GM12878 (cell line): ENCODE measurements around the gene MUL1. TPM values are rescaled to one million over a fixed set of nuclear protein-coding genes. Genes with fewer than 3 reads are reported as not detected.

Source experiments
- ATAC-seq: fragments of 200-7000 bp; cut with Tn5 transposase; 3 replicates; pipeline ENCODE4 v1.9.1; 2020; ENCODE audit warnings: mild to moderate bottlenecking, moderate library complexity
- BruUV-seq: library from RNA; stranded (reverse); fragments of 400-500 nt; replicated peaks from 2 replicates; lab custom pipeline; 2021; lab: Mats Ljungman, UMichigan
- CTCF ChIA-PET: fragments of 300-600 bp; sonication (Branson Sonifier 250); formaldehyde crosslinking; extraction: SDS; loops from one replicate; lab custom pipeline; 2021; ENCODE audit warnings: inconsistent platforms; lab: Yijun Ruan, JAX
- POLR2A ChIA-PET: fragments of 350-600 bp; formaldehyde crosslinking; extraction: SDS; loops from one replicate; lab custom pipeline; 2021; ENCODE audit warnings: inconsistent platforms; lab: Charles Lee
- RAD21 ChIA-PET: fragments of 300-600 bp; sonication (Branson Sonifier 250); formaldehyde crosslinking; loops from one replicate; lab custom pipeline; 2023; ENCODE audit warnings: antibody characterized with exemption; ENCODE audit not compliant: unreplicated experiment; lab: Charles Lee
- SMC1A ChIA-PET: fragments of 300-600 bp; sonication (Branson Sonifier 250); formaldehyde crosslinking; loops from one replicate; lab custom pipeline; 2023; ENCODE audit not compliant: unreplicated experiment, uncharacterized antibody; lab: Charles Lee
- DNase-seq: peaks from one replicate; pipeline ENCODE4 v3.0.0-alpha.2; 2011; ENCODE audit warnings: low read depth, low spot score
- FAIRE-seq: peaks from 3 replicates; lab custom pipeline; 2011; peaks lifted over from hg19 to GRCh38; lab: Jason Lieb, UNC
- H2AFZ ChIP-seq: 2 replicates; pipeline ENCODE4 v1.6.0; 2011; ENCODE audit warnings: low read depth, low read length, control low read depth; ENCODE audit not compliant: control insufficient read depth
- H3K27ac ChIP-seq: 2 replicates; pipeline ENCODE4 v1.5.1; 2011; ENCODE audit warnings: control low read depth; ENCODE audit not compliant: control insufficient read depth, insufficient read depth
- H3K27me3 ChIP-seq, 2 experiments: replicated peaks in 1 of 2; 2 replicates each; pipeline versions ENCODE4 v1.6.0 to v1.6.1; 2011; ENCODE audit warnings: low read length in 1 of 2; ENCODE audit not compliant: control insufficient read depth in 2 of 2, insufficient read depth in 2 of 2
- H3K36me3 ChIP-seq, 2 experiments: 2 replicates each; pipeline ENCODE4 v1.5.1; 2011; ENCODE audit warnings: low read length in 1 of 2; ENCODE audit not compliant: control insufficient read depth in 2 of 2, insufficient read depth in 2 of 2
- H3K4me1 ChIP-seq: 2 replicates; pipeline ENCODE4 v1.6.1; 2011; ENCODE audit warnings: mild to moderate bottlenecking, low read length, moderate library complexity, mixed read lengths; ENCODE audit not compliant: control insufficient read depth, insufficient read depth
- H3K4me2 ChIP-seq: 2 replicates; pipeline ENCODE4 v1.6.0; 2011; ENCODE audit warnings: control low read depth; ENCODE audit not compliant: control insufficient read depth, insufficient read depth
- H3K4me3 ChIP-seq: fragments of 200-600 bp; sonication (generic); 2 replicates; pipeline ENCODE4 v1.5.1; 2016
- H3K79me2 ChIP-seq: 2 replicates; pipeline ENCODE4 v1.6.0; 2011; ENCODE audit warnings: low read length; ENCODE audit not compliant: control insufficient read depth, insufficient read depth
- H3K9ac ChIP-seq: 2 replicates; pipeline ENCODE4 v1.8.0; 2011; ENCODE audit warnings: low read length, control low read depth, mixed read lengths; ENCODE audit not compliant: control insufficient read depth, insufficient read depth
- H3K9me3 ChIP-seq: replicated peaks from 3 replicates; pipeline ENCODE4 v1.5.1; 2011; ENCODE audit warnings: mild to moderate bottlenecking, low read length; ENCODE audit not compliant: control insufficient read depth, insufficient read depth
- H4K20me1 ChIP-seq: 2 replicates; pipeline ENCODE4 v1.6.0; 2011; ENCODE audit not compliant: control insufficient read depth, insufficient read depth
- SRF ChIP-seq, 2 experiments: IDR thresholded peaks; 2 replicates each; pipeline ENCODE4 v1.6.1; 2011; ENCODE audit warnings: low read depth in 2 of 2, low read length in 2 of 2, mild to moderate bottlenecking in 1 of 2, moderate library complexity in 1 of 2
- STAT3 ChIP-seq: IDR thresholded peaks from 2 replicates; pipeline ENCODE4 v1.6.1; 2011; ENCODE audit warnings: low read depth, low read length, improper control_type of control experiment
- TARDBP ChIP-seq: IDR thresholded peaks from 2 replicates; pipeline ENCODE4 v1.6.1; 2016; ENCODE audit warnings: borderline replicate concordance
- TBL1XR1 ChIP-seq: IDR thresholded peaks from 2 replicates; pipeline ENCODE4 v1.6.1; 2012; ENCODE audit warnings: low read depth, low read length, improper control_type of control experiment
- WRNIP1 ChIP-seq: IDR thresholded peaks from 2 replicates; pipeline ENCODE4 v1.6.1; 2011; ENCODE audit warnings: low read depth, low read length, improper control_type of control experiment, borderline replicate concordance
- WGBS: methylation state at CpG from one replicate; pipeline ENCODE4 v1.1.6; 2016; ENCODE audit warnings: low lambda C conversion rate; ENCODE audit not compliant: insufficient replicate concordance, insufficient coverage; ENCODE audit errors: missing lambda C conversion rate; 5-methylcytosine and 5-hydroxymethylcytosine counted together
- in situ Hi-C: fragments of 300-500 bp; cut with MboI; formaldehyde crosslinking; loops from 9 replicates; pipeline ENCODE4 v1.14.3; 2018; ENCODE audit warnings: mixed read lengths
- intact Hi-C: fragments of 100-400 bp; cut with micrococcal nuclease; formaldehyde crosslinking; loops from one replicate; pipeline ENCODE4 v1.14.2; 2022; ENCODE audit not compliant: unreplicated experiment
- polyA plus RNA-seq, 11 experiments: library from polyadenylated mRNA; depleted of rRNA in 4 of 11; unstranded in 6 of 11; stranded (reverse) in 5 of 11; fragments of >200 nt; fragmentation: Nextera tagmentation in 4 of 11; fragmentation: Illumina TruSeq in 1 of 11; extraction: Ambion mirVana in 4 of 11; extraction: Trizol in 1 of 11; gene quantifications; 1 replicate in 1 of 11; 2 replicates in 10 of 11; pipeline versions ENCODE4 v1.2.1 to v1.2.3, GENCODE V29; 2011 to 2016; ENCODE audit warnings: inconsistent platforms in 2 of 11, missing spikeins in 2 of 11, low read depth in 1 of 11
- total RNA-seq, 4 experiments: library from RNA; depleted of rRNA in 3 of 4; stranded (reverse); fragments of >200 nt in 3 of 4; fragmentation: Illumina TruSeq in 1 of 4; extraction: Trizol in 1 of 4; gene quantifications; 2 replicates each; pipeline versions ENCODE4 v1.2.1 to v1.2.3, GENCODE V29; 2013 to 2021
- TF ChIP-seq, protein P1 (sequence below): fragments of 450-650 bp; IDR thresholded peaks from 2 replicates; pipeline ENCODE4 v1.6.1; 2016; ENCODE audit warnings: mild to moderate bottlenecking
- TF ChIP-seq, protein P2 (sequence below): IDR thresholded peaks from 2 replicates; pipeline ENCODE4 v1.6.1; 2012; ENCODE audit warnings: low read depth, low read length, improper control_type of control experiment

The MUL1 gene
- total and polyA plus RNA-seq, 10 of the 15 experiments (the other 5 are each of a cell fraction or from before 2014, with no cell fraction given): 4.9 to 27.0 (median 15.5) TPM

DNA sequence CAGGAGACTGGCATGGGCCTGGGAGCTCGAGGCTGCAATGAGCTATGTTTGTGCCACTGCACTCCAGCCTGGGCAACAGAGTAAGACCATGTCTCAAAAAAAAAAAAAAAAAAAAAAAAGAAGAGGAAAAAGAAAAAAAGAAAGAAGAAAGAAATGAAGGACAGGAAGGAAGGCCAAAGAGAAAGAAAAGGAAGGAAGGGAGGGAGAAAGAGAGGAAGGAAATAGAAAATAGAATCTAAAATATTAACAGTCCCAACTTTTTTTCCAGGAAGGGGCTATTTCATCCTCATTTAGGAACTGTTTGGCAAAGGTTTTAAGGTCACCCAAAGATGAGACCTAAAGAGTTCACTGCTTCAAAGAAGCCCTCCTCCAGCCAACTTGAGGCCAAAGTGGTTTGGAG lies 2.5 kb downstream of the MUL1 start:
- H2AFZ ChIP-seq: no peak overlapping the region
- no peak overlapping the region for H3K27ac ChIP-seq
- H3K9ac ChIP-seq: no peak overlapping the region
- POLR2A ChIA-PET: interaction anchor here (0.5 to 0.6 kb wide), 2 partner anchors 186 to 615 kb away, joined by 3 to 6 read pairs; no protein-coding TSS in a partner anchor
- no peaks in the 10 kb centered on the region for H3K27me3 ChIP-seq
- SMC1A ChIA-PET: interaction anchor here (1.0 kb wide), 1 partner anchor 10 kb away, joined by 4 read pairs; no protein-coding TSS in a partner anchor
- BruUV-seq: no TSS peak
- H4K20me1 ChIP-seq: no peaks in the 10 kb centered on the region
- no peak for TF ChIP-seq STAT3
- TF ChIP-seq, protein P1, sequence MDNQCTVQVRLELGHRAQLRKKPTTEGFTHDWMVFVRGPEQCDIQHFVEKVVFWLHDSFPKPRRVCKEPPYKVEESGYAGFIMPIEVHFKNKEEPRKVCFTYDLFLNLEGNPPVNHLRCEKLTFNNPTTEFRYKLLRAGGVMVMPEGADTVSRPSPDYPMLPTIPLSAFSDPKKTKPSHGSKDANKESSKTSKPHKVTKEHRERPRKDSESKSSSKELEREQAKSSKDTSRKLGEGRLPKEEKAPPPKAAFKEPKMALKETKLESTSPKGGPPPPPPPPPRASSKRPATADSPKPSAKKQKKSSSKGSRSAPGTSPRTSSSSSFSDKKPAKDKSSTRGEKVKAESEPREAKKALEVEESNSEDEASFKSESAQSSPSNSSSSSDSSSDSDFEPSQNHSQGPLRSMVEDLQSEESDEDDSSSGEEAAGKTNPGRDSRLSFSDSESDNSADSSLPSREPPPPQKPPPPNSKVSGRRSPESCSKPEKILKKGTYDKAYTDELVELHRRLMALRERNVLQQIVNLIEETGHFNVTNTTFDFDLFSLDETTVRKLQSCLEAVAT: no peak
- no peaks in the 10 kb centered on the region for H3K9me3 ChIP-seq
- intact Hi-C loops (no loop called here), in situ Hi-C loops (no loop called here)
- no peaks in the 10 kb centered on the region for H3K4me1 ChIP-seq
- H3K79me2 ChIP-seq: peaks cover 10% of the 10 kb centered on the region
- H3K36me3 ChIP-seq: peaks cover 7 to 9% of the 10 kb centered on the region in 2 experiments
- no peak overlapping the region for H3K4me3 ChIP-seq
- 22% methylated on average over 1 of the region's 1 CpG for WGBS
- DNase-seq (no peak), FAIRE-seq (no peak), ATAC-seq (no peak)
- RAD21 ChIA-PET: no interaction called here
- CTCF ChIA-PET: interaction anchor here (0.5 to 1.3 kb wide), 2 partner anchors 11 to 1950 kb away, joined by 3 read pairs; no protein-coding TSS in a partner anchor
- H3K4me2 ChIP-seq: 0 out of 2 replicates have a peak overlapping the region, but pooled peaks have one; percentile 5

DNA sequence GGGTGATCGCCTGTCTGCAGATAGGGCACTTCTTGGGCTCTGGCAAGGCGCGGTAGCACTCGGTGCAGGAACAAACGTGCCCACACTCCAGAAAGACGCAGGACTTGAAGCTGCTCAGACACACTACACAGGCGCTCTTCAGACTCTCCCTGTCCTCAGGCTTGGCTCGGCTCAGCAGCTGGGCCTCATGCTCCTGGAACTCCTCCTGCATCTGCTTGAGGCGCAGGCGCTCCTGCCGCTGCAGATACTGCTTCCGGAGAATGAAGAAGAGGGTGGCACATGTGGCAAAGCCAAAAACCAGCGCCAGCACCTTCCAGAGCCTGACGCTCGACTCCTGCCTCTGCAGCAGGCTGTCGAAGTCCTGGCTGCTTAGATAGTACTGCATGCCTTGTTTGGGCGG lies 7.2 kb downstream of the MUL1 start:
- DNase-seq (no peak), FAIRE-seq (no peak), ATAC-seq (no peak)
- ChIA-PET POLR2A (no interaction called here), CTCF (no interaction called here), SMC1A (no interaction called here), RAD21 (no interaction called here)
- H3K27me3 ChIP-seq: no peaks in the 10 kb centered on the region
- H3K36me3 ChIP-seq: peaks cover 14 to 15% of the 10 kb centered on the region in 2 experiments
- H3K4me2 ChIP-seq: no peak overlapping the region
- 96% methylated on average over 17 of the region's 17 CpGs for WGBS
- H3K4me1 ChIP-seq: no peaks in the 10 kb centered on the region
- no peaks in the 10 kb centered on the region; the same call in none of the 2 replicates for H3K79me2 ChIP-seq
- no peak overlapping the region for H3K9ac ChIP-seq
- no peaks in the 10 kb centered on the region for H3K9me3 ChIP-seq
- no TSS peak for BruUV-seq
- intact Hi-C loops (no loop called here), in situ Hi-C loops (no loop called here)
- no peak overlapping the region for H3K4me3 ChIP-seq
- H3K27ac ChIP-seq: no peak overlapping the region
- H2AFZ ChIP-seq: no peak overlapping the region
- no peaks in the 10 kb centered on the region for H4K20me1 ChIP-seq
- TF ChIP-seq TARDBP (no peak), SRF (IDR thresholded peaks at IDR 0.05; ENCODE audit: low read depth in 2 of 2, low read length in 2 of 2) (no peak), WRNIP1 (no peak), TBL1XR1 (no peak)
- TF ChIP-seq, protein P2, sequence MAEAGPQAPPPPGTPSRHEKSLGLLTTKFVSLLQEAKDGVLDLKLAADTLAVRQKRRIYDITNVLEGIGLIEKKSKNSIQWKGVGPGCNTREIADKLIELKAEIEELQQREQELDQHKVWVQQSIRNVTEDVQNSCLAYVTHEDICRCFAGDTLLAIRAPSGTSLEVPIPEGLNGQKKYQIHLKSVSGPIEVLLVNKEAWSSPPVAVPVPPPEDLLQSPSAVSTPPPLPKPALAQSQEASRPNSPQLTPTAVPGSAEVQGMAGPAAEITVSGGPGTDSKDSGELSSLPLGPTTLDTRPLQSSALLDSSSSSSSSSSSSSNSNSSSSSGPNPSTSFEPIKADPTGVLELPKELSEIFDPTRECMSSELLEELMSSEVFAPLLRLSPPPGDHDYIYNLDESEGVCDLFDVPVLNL: no peak
